Stimulated activated CD8-positive, alpha-beta memory T cell treated with anti-CD3 and anti-CD28 coated beads, Interleukin-7, amount 100 ng/mL, for 24 hours (primary cell): ENCODE data around the gene CX3CR1.
"Not testable (repeated sequence)": the region's sequence is repeated elsewhere in the genome, so short reads cannot be mapped to it uniquely, and the experiment has no call there.

Experiments
- DNase-seq: peaks from one replicate; pipeline ENCODE4 v3.0.0-alpha.2; 2020; ENCODE audit warnings: low read depth

Gene CX3CR1

GRCh38 chr3:39279745-39280517 is at the start of gene CX3CR1:
Gene CX3CR1, minus strand, starts transcription at chr3:39280036. Its CDS starts 13,527 bp downstream, at chr3:39266509.
- no peak for DNase-seq

GRCh38 chr3:39329493-39329892 is 49.7 kb upstream of the CX3CR1 start, which contains the start of gene CCR8:
Gene CCR8, plus strand, starts transcription at chr3:39329709. Its CDS starts 2,623 bp downstream, at chr3:39332332.
- DNase-seq, result no peak

GRCh38 chr3:39327746-39328349 is 48.0 kb upstream of the CX3CR1 start:
- DNase-seq, result no peak

GRCh38 chr3:39327053-39327745 is 47.4 kb upstream of the CX3CR1 start:
- no peak for DNase-seq

GRCh38 chr3:39325236-39325635 is 45.4 kb upstream of the CX3CR1 start:
- DNase-seq, result no peak

GRCh38 chr3:39323494-39323893 is 43.7 kb upstream of the CX3CR1 start:
- DNase-seq, result no peak

GRCh38 chr3:39322936-39323335 is 43.1 kb upstream of the CX3CR1 start:
- no peak for DNase-seq

- DNase-seq, result not testable (repeated sequence)
Measured at GRCh38 chr3:39322209-39322715, 42.4 kb upstream of the CX3CR1 start.

GRCh38 chr3:39321574-39321983 is 41.7 kb upstream of the CX3CR1 start:
- DNase-seq, result not testable (repeated sequence)

- DNase-seq, result no peak
Measured at GRCh38 chr3:39319249-39319648, 39.4 kb upstream of the CX3CR1 start.

GRCh38 chr3:39318301-39318700 is 38.5 kb upstream of the CX3CR1 start:
- DNase-seq, result no peak

GRCh38 chr3:39317571-39318169 is 37.8 kb upstream of the CX3CR1 start:
- DNase-seq, result no peak

GRCh38 chr3:39315420-39315819 is 35.6 kb upstream of the CX3CR1 start:
- DNase-seq, result no peak

GRCh38 chr3:39313289-39313688 is 33.5 kb upstream of the CX3CR1 start:
- no peak for DNase-seq

GRCh38 chr3:39302178-39302577 is 22.3 kb upstream of the CX3CR1 start:
- no peak for DNase-seq

GRCh38 chr3:39299279-39299678 is 19.4 kb upstream of the CX3CR1 start:
- no peak for DNase-seq

- no peak for DNase-seq
Measured at GRCh38 chr3:39296197-39297077, 16.6 kb upstream of the CX3CR1 start.

- DNase-seq, result no peak
Measured at GRCh38 chr3:39295184-39295775, 15.4 kb upstream of the CX3CR1 start.

GRCh38 chr3:39294446-39295183 is 14.8 kb upstream of the CX3CR1 start:
- DNase-seq, result no peak

GRCh38 chr3:39292961-39293360 is 13.1 kb upstream of the CX3CR1 start:
- DNase-seq, result no peak
